Heart left ventricle (tissue), 13 donors: ENCODE measurements around the gene PCDHA1.

Experiments used
- CTCF ChIP-seq, 12 donors: fragments of 200-600 bp; sonication (generic) in 4 of 12; IDR thresholded peaks; one replicate each; pipeline versions ENCODE4 v1.5.0 to v1.8.0; 2018 to 2022; ENCODE audit warnings: antibody characterized with exemption in 12 of 12, mild to moderate bottlenecking in 5 of 12
- POLR2A ChIP-seq, 2 donors: fragments of 450-650 bp; IDR thresholded peaks; one replicate each; pipeline ENCODE4 v1.6.1; 2017; ENCODE audit warnings: antibody characterized with exemption in 2 of 2, mild to moderate bottlenecking in 2 of 2, moderate library complexity in 2 of 2
- donor health status: ischemic (EF 13 %, LVEDD 7.1; RV severe dilation, severe dysfunction).
- donor health status: DM: no; HTN: yes; CAD: no.
- donor health status: DM: no; HTN: no; CAD: no.
- donor health status: ischemic (EF 25% LVEDD 6.9; RV normal size, moderate dysfunction).
- donor health status: ischemic (EF 25% LVEDD 5.7; RV mildly dilated, moderate dysfunction).
- donor health status: ischemic (EF 35%, LVEDD 5.7; RV mildly dilated, moderate dysfunction).
- donor health status: nonischemic (EF 11% LVEDD 7.7; RV severe dilation, severe dysfunction).
- donor health status: DM: yes; HTN: yes; CAD: no.
- donor health status: PGD.
- donor health status: ischemic (EF 29% LVEDD 5.4; RV normal size, mild dysfunction).
- donor health status: nonischemic (EF 23%, LVEDD 6.1; RV moderate dilation, normal function).

- TF ChIP-seq CTCF (IDR thresholded peaks at IDR 0.05) (no peak), POLR2A (IDR thresholded peaks at IDR 0.05) (no peak)
These were observed 245.1 kb downstream of the PCDHA1 start for GRCh38 chr5:141031006-141031405.
